Mucosa of rectum (tissue), 2 donors: ENCODE results near the gene CCL28.
"Not testable (repeated sequence)": the region's sequence is repeated elsewhere in the genome, so short reads cannot be mapped to it uniquely, and the experiment has no call there.

Experiments
- H3K27ac ChIP-seq, 2 donors: one replicate each; pipeline ENCODE4 v1.7.0; 2013; ENCODE audit warnings: inconsistent platforms in 2 of 2, low read depth in 2 of 2, low read length in 2 of 2
- H3K27me3 ChIP-seq, 2 donors: one replicate each; pipeline ENCODE4 v1.7.0; 2013; ENCODE audit warnings: low read length in 2 of 2; ENCODE audit not compliant: control insufficient read depth in 2 of 2, insufficient read depth in 2 of 2
- H3K36me3 ChIP-seq, 2 donors: one replicate each; pipeline ENCODE4 v1.7.0; 2013; ENCODE audit warnings: low read length in 2 of 2; ENCODE audit not compliant: control insufficient read depth in 2 of 2, insufficient read depth in 2 of 2
- H3K4me1 ChIP-seq, 2 donors: one replicate each; pipeline ENCODE4 v1.7.0; 2013; ENCODE audit warnings: low read length in 2 of 2, mild to moderate bottlenecking in 1 of 2; ENCODE audit not compliant: control insufficient read depth in 2 of 2, insufficient read depth in 2 of 2
- H3K4me3 ChIP-seq, 2 donors: one replicate each; pipeline ENCODE4 v1.7.0; 2013; ENCODE audit warnings: low read length in 2 of 2
- H3K9ac ChIP-seq, 2 donors: one replicate each; pipeline ENCODE4 v1.7.0; 2013; ENCODE audit warnings: low read length in 2 of 2, low read depth in 1 of 2, mild to moderate bottlenecking in 1 of 2
- H3K9me3 ChIP-seq, 2 donors: one replicate each; pipeline ENCODE4 v1.7.0; 2013; ENCODE audit warnings: low read length in 2 of 2; ENCODE audit not compliant: control insufficient read depth in 2 of 2
- donor health status: healthy.
- donor health status: Normal muscosa, but diverticular disease.

Gene CCL28

GRCh38 chr5:43412156-43412555, at the start of gene CCL28:
CCL28 (minus strand) TSS chr5:43412391; CDS start chr5:43412316, 75 bp downstream.
- no peaks in the 10 kb centered on the region for H3K27me3 ChIP-seq
- peak within 1 kb of the TSS; percentile 68 to 80 for H3K4me3 ChIP-seq
- H3K27ac ChIP-seq: peak within 1 kb of the TSS; percentile 92 to 94
- peaks cover 5 to 32% of the 10 kb centered on the region in 2 donors for H3K4me1 ChIP-seq
- H3K36me3 ChIP-seq: no peaks in the 10 kb centered on the region
- peak within 1 kb of the TSS; percentile 74 to 75 for H3K9ac ChIP-seq
- H3K9me3 ChIP-seq: no peaks in the 10 kb centered on the region

DNA sequence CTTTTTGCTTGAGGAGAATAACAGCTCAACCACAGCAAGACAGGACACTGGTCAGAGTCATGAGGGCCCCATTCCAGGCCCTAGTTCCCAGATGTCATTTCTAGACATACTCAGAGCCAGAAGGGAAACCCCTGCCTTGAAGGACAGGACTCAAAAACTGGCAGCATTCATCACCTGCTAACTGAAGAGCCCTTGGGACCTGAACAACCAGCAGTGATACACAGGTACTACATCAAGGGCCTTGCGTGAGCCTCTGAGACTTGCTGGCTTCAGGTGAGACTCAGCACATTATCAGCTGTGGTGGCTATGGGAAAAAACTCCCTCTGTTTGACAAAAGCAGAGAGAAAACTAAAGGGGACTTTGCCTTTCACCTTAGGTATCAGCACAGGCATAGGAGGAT, 48.9 kb upstream of the CCL28 start:
- Histone ChIP-seq H3K36me3 (peaks cover 2 to 4% of the 10 kb centered on the region in 2 donors), H3K27me3 (no peaks in the 10 kb centered on the region), H3K9me3 (no peaks in the 10 kb centered on the region), H3K9ac (no peak overlapping the region), H3K27ac (no peak overlapping the region), H3K4me1 (no peaks in the 10 kb centered on the region), H3K4me3 (no peak overlapping the region)

- Histone ChIP-seq H3K9me3 (no peaks in the 10 kb centered on the region), H3K4me1 (no peaks in the 10 kb centered on the region), H3K27me3 (no peaks in the 10 kb centered on the region), H3K27ac (no peak overlapping the region), H3K36me3 (peaks cover 4 to 5% of the 10 kb centered on the region in 2 donors), H3K9ac (no peak overlapping the region), H3K4me3 (no peak overlapping the region)
Measured at GRCh38 chr5:43456556-43456955, 44.4 kb upstream of the CCL28 start.

DNA sequence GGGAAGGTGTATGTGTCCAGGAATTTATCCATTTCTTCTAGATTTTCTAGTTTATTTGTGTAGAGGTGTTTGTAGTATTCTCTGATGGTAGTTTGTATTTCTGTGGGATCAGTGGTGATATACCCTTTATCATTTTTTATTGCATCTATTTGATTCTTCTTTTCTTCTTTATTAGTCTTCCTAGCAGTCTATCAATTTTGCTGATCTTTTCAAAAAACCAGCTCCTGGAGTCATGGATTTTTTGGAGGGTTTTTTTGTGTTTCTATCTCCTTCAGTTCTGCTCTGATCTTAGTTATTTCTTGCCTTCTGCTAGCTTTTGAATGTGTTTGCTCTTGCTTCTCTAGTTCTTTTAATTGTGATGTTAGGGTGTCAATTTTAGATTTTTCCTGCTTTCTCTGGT, 29.4 kb upstream of the CCL28 start:
- H3K4me3 ChIP-seq, H3K27me3 ChIP-seq, H3K9me3 ChIP-seq, H3K9ac ChIP-seq, H3K27ac ChIP-seq, H3K4me1 ChIP-seq, H3K36me3 ChIP-seq: not testable (repeated sequence)

- no peak overlapping the region for H3K4me3 ChIP-seq
- no peaks in the 10 kb centered on the region for H3K9me3 ChIP-seq
- peaks cover 8 to 9% of the 10 kb centered on the region in 2 donors for H3K4me1 ChIP-seq
- H3K27me3 ChIP-seq: no peaks in the 10 kb centered on the region
- no peak overlapping the region for H3K9ac ChIP-seq
- H3K27ac ChIP-seq: no peak overlapping the region
- no peaks in the 10 kb centered on the region for H3K36me3 ChIP-seq
Measured at GRCh38 chr5:43437062-43437660, 25.0 kb upstream of the CCL28 start.

- peaks cover 8 to 13% of the 10 kb centered on the region in 2 donors for H3K4me1 ChIP-seq
- H3K27ac ChIP-seq: no peak overlapping the region
- no peak overlapping the region for H3K4me3 ChIP-seq
- no peak overlapping the region for H3K9ac ChIP-seq
- H3K9me3 ChIP-seq: no peaks in the 10 kb centered on the region
- no peaks in the 10 kb centered on the region for H3K27me3 ChIP-seq
- H3K36me3 ChIP-seq: no peaks in the 10 kb centered on the region
Measured at GRCh38 chr5:43433382-43433781, 21.2 kb upstream of the CCL28 start.

GRCh38 chr5:43432486-43433375, 20.5 kb upstream of the CCL28 start:
- Histone ChIP-seq H3K4me1 (peaks cover 8 to 13% of the 10 kb centered on the region in 2 donors), H3K27ac (peak overlapping the region; percentile 40 to 65), H3K4me3 (no peak overlapping the region), H3K9ac (peak overlapping the region in 1 of 2 donors; percentile 1), H3K9me3 (no peaks in the 10 kb centered on the region), H3K36me3 (no peaks in the 10 kb centered on the region), H3K27me3 (no peaks in the 10 kb centered on the region)

DNA sequence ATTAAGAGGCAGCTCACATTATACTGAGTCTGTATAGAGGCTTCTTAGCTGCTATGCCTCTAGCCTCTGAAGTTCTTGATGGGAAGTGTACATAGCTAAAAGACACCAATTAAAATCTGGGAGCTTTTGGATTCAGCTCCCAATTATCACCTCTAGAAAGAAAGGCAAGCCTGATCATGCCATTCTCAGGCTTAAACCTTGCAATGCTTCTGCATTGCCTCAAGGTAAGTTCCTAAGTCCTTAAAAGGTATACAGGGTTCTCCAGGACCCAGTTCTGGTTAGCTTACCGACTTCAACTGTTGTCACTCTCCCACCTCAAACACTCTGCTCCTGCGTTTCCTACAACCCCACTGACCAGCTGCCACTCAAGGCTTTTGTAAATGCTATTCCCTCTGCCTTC, 17.5 kb upstream of the CCL28 start:
- no peaks in the 10 kb centered on the region for H3K27me3 ChIP-seq
- H3K9me3 ChIP-seq: no peaks in the 10 kb centered on the region
- no peak overlapping the region for H3K4me3 ChIP-seq
- H3K9ac ChIP-seq: no peak overlapping the region
- H3K4me1 ChIP-seq: peaks cover 8 to 13% of the 10 kb centered on the region in 2 donors
- no peaks in the 10 kb centered on the region for H3K36me3 ChIP-seq
- H3K27ac ChIP-seq: no peak overlapping the region

DNA sequence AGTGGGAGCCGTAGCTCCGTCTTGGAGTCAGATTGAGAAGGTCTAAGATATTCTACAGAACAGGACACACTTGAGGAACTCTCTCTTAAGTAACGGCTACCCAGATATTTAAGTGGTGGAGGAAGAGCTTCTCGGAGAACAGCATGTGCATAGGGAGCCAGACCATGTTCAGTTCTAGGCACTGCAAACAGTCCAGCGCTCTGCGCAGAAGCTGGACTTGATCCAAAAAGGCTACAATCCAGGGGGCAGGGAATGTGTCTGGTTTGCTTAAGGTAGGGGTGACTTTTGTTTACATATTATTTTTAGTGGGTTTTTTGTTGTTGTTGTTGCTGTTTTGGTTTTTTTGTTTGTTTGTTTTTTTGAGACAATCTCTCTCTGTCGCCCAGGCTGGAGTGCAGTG, 16.8 kb upstream of the CCL28 start:
- Histone ChIP-seq H3K27me3 (no peaks in the 10 kb centered on the region), H3K27ac (no peak overlapping the region), H3K4me3 (no peak overlapping the region), H3K9me3 (no peaks in the 10 kb centered on the region), H3K9ac (no peak overlapping the region), H3K36me3 (no peaks in the 10 kb centered on the region), H3K4me1 (peaks cover 8 to 13% of the 10 kb centered on the region in 2 donors)

DNA sequence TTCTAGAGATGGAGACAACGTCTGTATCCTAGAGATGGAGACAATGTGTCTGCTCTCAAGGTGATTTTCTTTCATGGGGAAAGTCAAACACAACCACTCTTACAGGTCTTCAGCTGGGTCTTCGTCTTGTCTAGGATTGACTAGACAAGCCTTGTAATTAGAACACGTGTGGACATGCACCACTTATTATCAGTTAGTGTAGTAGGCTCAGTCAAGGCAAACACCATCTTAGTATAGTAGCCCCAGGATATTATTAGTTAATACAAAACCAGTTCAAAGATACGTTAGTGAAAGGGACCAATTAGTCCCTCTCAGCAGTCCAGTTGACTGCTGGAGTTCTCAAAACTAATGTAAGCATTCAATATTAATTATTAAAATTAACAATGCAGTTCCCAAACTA, 15.1 kb upstream of the CCL28 start:
- no peaks in the 10 kb centered on the region for H3K9me3 ChIP-seq
- peaks cover 3 to 5% of the 10 kb centered on the region in 2 donors for H3K4me1 ChIP-seq
- H3K27me3 ChIP-seq: no peaks in the 10 kb centered on the region
- H3K36me3 ChIP-seq: no peaks in the 10 kb centered on the region
- H3K4me3 ChIP-seq: no peak overlapping the region
- no peak overlapping the region for H3K9ac ChIP-seq
- H3K27ac ChIP-seq: no peak overlapping the region
